T-helper 2 cell treated with Interferon-gamma antibody and Interleukin-4, amounts not matched to agents 5 μg/mL and 100 μg/mL, for 36 hours (primary cell): ENCODE data around the gene SH3YL1.

Experiments used
- DNase-seq: peaks from one replicate; pipeline ENCODE4 v3.0.0; 2021; ENCODE audit warnings: low spot score
- H3K27ac Mint-ChIP-seq: one replicate; pipeline ENCODE4 v1.8.0; 2021; ENCODE audit warnings: mild to moderate bottlenecking, mixed read lengths
- H3K27me3 Mint-ChIP-seq: one replicate; pipeline ENCODE4 v1.8.0; 2021; ENCODE audit warnings: low read depth, mixed read lengths
- H3K36me3 Mint-ChIP-seq: one replicate; pipeline ENCODE4 v1.8.0; 2021; ENCODE audit warnings: low read depth, mixed read lengths
- H3K4me1 Mint-ChIP-seq: one replicate; pipeline ENCODE4 v1.8.0; 2021; ENCODE audit warnings: low read depth, mixed read lengths
- H3K4me3 Mint-ChIP-seq: one replicate; pipeline ENCODE4 v1.8.0; 2022; ENCODE audit warnings: mild to moderate bottlenecking, moderate library complexity, mixed read lengths
- H3K9me3 Mint-ChIP-seq: one replicate; pipeline ENCODE4 v1.8.0; 2021; ENCODE audit warnings: mixed read lengths

The SH3YL1 gene

DNA sequence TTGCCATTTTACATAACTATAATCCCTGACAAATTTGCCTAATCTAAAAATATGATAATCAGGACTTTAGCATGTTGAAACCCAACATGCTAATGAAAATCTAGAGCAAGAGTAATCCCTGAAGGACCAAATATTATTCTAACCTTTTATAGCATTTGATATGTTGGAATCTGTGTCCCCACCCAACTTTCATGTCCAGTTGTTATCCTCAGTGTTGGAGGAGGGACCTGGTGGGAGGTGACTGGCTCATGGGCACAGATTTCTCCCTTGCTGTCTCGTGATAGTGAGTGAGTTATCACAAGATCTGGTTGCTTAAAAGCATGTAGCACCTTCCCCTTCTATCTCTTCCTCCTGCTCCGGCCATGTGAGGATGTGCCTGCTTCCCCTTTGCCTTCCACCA, 59.8 kb downstream of the SH3YL1 start:
- Mint-ChIP-seq H3K27me3 (peaks cover 3% of the 10 kb centered on the region), H3K4me3 (no peak overlapping the region), H3K36me3 (peaks cover 1% of the 10 kb centered on the region), H3K9me3 (peaks cover 16% of the 10 kb centered on the region), H3K27ac (no peak overlapping the region), H3K4me1 (peaks cover 4% of the 10 kb centered on the region)
- no peak for DNase-seq

DNA sequence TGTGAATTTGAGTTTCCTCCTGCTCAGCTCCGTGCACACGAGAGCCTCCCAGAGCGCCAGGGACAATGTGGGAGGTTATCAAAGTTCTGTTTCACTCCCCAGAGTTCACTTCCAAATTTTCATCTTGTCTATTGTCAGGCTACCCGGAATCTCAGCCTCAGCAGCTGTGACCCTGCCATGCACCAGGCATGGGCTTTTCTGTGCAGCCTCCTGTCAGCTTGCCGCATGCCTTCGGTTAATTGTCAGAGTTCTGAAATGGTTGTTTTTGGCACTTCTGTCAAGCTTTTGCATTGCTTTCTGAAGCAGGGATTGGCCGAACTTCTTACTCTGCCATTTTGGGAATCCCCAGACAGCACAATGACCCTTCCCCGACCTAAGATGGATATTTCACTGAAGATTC, 60.4 kb downstream of the SH3YL1 start:
- Mint-ChIP-seq H3K36me3 (peaks cover 1% of the 10 kb centered on the region), H3K9me3 (peaks cover 16% of the 10 kb centered on the region), H3K27me3 (peaks cover 3% of the 10 kb centered on the region), H3K4me1 (peaks cover 4% of the 10 kb centered on the region), H3K27ac (no peak overlapping the region), H3K4me3 (no peak overlapping the region)
- no peak for DNase-seq

GRCh38 chr2:202945-203344, 60.9 kb downstream of the SH3YL1 start:
- H3K27ac Mint-ChIP-seq: no peak overlapping the region
- no peak overlapping the region for H3K4me3 Mint-ChIP-seq
- H3K36me3 Mint-ChIP-seq: peaks cover 1% of the 10 kb centered on the region
- H3K9me3 Mint-ChIP-seq: peaks cover 16% of the 10 kb centered on the region
- peaks cover 3% of the 10 kb centered on the region for H3K27me3 Mint-ChIP-seq
- no peak for DNase-seq
- peaks cover 4% of the 10 kb centered on the region for H3K4me1 Mint-ChIP-seq

GRCh38 chr2:201648-202433, 62.0 kb downstream of the SH3YL1 start:
- Mint-ChIP-seq H3K4me1 (peaks cover 4% of the 10 kb centered on the region), H3K27ac (no peak overlapping the region)

DNA sequence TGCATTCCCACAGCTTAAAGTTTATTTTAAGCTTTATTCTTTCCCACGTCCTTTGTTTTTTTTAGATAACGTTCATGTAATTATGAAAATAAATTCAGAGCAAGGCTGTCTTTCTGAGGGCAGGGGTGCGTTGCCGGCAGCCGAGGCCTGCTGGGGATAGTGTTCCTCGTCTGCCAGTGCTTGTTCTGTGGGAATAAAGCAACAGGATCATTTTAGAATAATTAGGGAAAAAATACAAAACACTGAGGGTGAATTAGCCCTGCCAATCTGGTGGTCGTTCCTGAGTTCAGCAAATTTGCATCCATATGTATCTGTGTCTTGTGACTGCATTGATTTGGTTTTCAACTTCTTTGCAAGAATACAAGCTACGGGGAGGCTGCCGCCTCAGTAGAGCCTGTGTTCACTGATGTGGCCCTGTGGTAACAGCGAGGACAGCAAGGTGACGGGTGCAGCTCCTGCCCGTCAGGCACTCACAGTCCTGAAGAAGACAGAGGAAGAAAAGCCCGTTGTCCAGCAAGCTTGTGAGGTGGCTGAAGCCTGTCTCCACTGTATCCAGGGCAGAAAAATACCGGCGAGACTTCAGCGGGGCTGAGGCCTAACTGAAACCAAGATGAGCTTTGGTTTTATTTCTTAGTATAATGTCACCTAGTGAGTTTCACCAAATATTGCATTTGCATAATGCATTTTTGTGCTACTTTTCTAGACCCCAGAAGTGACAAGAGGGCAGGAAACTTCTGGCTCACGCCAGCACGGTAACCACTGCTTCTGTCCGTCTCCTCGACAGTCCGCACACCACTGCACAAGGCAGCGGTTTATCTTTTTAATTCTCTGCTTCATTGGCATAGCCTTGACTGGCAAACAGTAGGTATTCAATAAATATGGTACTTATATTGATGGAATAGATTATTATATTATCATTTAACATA, 64.5 kb downstream of the SH3YL1 start:
- Mint-ChIP-seq H3K4me3 (no peak overlapping the region), H3K9me3 (peaks cover 2% of the 10 kb centered on the region), H3K4me1 (peaks cover 4% of the 10 kb centered on the region), H3K27ac (no peak overlapping the region), H3K36me3 (peaks cover 1% of the 10 kb centered on the region), H3K27me3 (no peaks in the 10 kb centered on the region)
- no peak for DNase-seq

More at GRCh38 chr2:201648-202433, 62.0 kb downstream of the SH3YL1 start:
- peaks cover 16% of the 10 kb centered on the region for H3K9me3 Mint-ChIP-seq
- H3K36me3 Mint-ChIP-seq: peaks cover 1% of the 10 kb centered on the region
- H3K4me3 Mint-ChIP-seq: no peak overlapping the region
- peaks cover 3% of the 10 kb centered on the region for H3K27me3 Mint-ChIP-seq
- DNase-seq: no peak

- Mint-ChIP-seq H3K4me1 (no peaks in the 10 kb centered on the region), H3K36me3 (no peaks in the 10 kb centered on the region), H3K4me3 (no peak overlapping the region), H3K27me3 (no peaks in the 10 kb centered on the region), H3K9me3 (no peaks in the 10 kb centered on the region), H3K27ac (no peak overlapping the region)
- no peak for DNase-seq
Measured at GRCh38 chr2:196406-196805, 67.4 kb downstream of the SH3YL1 start.

GRCh38 chr2:195932-196331, 67.9 kb downstream of the SH3YL1 start:
- no peak overlapping the region for H3K27ac Mint-ChIP-seq
- H3K9me3 Mint-ChIP-seq: no peaks in the 10 kb centered on the region

GRCh38 chr2:193141-193671, 70.6 kb downstream of the SH3YL1 start:
- Mint-ChIP-seq H3K27ac (no peak overlapping the region), H3K36me3 (peaks cover 3% of the 10 kb centered on the region), H3K4me3 (no peak overlapping the region), H3K9me3 (peaks cover 15% of the 10 kb centered on the region), H3K4me1 (no peaks in the 10 kb centered on the region), H3K27me3 (no peaks in the 10 kb centered on the region)
- no peak for DNase-seq

More at GRCh38 chr2:195932-196331, 67.9 kb downstream of the SH3YL1 start:
- Mint-ChIP-seq H3K4me1 (no peaks in the 10 kb centered on the region), H3K36me3 (no peaks in the 10 kb centered on the region), H3K4me3 (no peak overlapping the region), H3K27me3 (no peaks in the 10 kb centered on the region)
- DNase-seq: no peak

GRCh38 chr2:191311-192190, 72.3 kb downstream of the SH3YL1 start:
- DNase-seq: no peak
- Mint-ChIP-seq H3K27ac (no peak overlapping the region), H3K4me1 (no peaks in the 10 kb centered on the region), H3K27me3 (no peaks in the 10 kb centered on the region), H3K36me3 (peaks cover 7% of the 10 kb centered on the region), H3K4me3 (no peak overlapping the region), H3K9me3 (peaks cover 24% of the 10 kb centered on the region)

- Mint-ChIP-seq H3K27ac (no peak overlapping the region), H3K4me3 (no peak overlapping the region), H3K4me1 (peaks cover 2% of the 10 kb centered on the region), H3K36me3 (peaks cover 12% of the 10 kb centered on the region), H3K27me3 (no peaks in the 10 kb centered on the region), H3K9me3 (peaks cover 54% of the 10 kb centered on the region)
- DNase-seq: no peak
Measured at GRCh38 chr2:187825-188224, 76.0 kb downstream of the SH3YL1 start.

GRCh38 chr2:185221-185620, 78.6 kb downstream of the SH3YL1 start:
- Mint-ChIP-seq H3K27ac (no peak overlapping the region), H3K9me3 (peaks cover 55% of the 10 kb centered on the region), H3K36me3 (peaks cover 14% of the 10 kb centered on the region), H3K4me3 (no peak overlapping the region), H3K27me3 (no peaks in the 10 kb centered on the region), H3K4me1 (peaks cover 2% of the 10 kb centered on the region)
- DNase-seq: no peak

- H3K9me3 Mint-ChIP-seq: peaks cover 52% of the 10 kb centered on the region
- no peak overlapping the region for H3K27ac Mint-ChIP-seq
- no peaks in the 10 kb centered on the region for H3K27me3 Mint-ChIP-seq
- peaks cover 16% of the 10 kb centered on the region for H3K36me3 Mint-ChIP-seq
- no peak overlapping the region for H3K4me3 Mint-ChIP-seq
- H3K4me1 Mint-ChIP-seq: peaks cover 2% of the 10 kb centered on the region
- DNase-seq: no peak
Measured at GRCh38 chr2:184695-185094, 79.1 kb downstream of the SH3YL1 start.

DNA sequence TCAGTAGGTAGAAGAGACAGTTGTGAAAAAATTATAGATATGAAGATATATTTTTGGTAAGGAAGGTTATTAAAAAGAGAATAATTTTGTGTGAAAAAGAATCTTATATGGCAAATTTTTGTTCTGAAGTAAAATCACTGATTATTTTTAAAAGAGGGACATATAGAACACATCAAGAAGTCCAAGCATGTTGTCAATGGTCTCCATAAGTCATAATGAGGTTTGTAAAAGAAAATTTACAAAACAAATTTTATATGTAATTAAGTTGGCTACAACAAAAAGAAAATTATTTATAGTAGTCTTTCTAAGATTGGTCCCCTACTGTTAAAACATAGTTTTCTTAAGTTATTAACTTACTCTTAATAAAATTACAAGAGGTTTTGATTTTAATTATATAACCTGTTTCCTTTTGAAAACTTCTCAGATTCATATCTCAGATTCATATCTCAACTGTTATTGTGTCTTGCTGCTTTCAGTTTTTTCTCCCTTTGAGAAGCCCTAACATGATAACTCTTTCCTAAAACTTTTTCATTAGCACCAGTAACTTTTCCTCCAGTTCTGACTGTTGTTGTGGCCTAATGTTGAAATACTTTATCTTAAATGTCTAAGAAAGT, 81.2 kb downstream of the SH3YL1 start:
- peaks cover 12% of the 10 kb centered on the region for H3K36me3 Mint-ChIP-seq
- DNase-seq: no peak
- peaks cover 39% of the 10 kb centered on the region for H3K9me3 Mint-ChIP-seq
- no peaks in the 10 kb centered on the region for H3K27me3 Mint-ChIP-seq
- H3K4me3 Mint-ChIP-seq: no peak overlapping the region
- H3K27ac Mint-ChIP-seq: no peak overlapping the region
- peaks cover 6% of the 10 kb centered on the region for H3K4me1 Mint-ChIP-seq
